K562 (cell line): ENCODE results near the gene VRK1. TPM values are rescaled to one million over a fixed set of nuclear protein-coding genes. Genes with fewer than 3 reads are reported as not detected.

Experiments used
- ATAC-seq: fragments of 200-7000 bp; cut with Tn5 transposase; 3 replicates; pipeline ENCODE4 v1.9.1; 2020; ENCODE audit warnings: moderate library complexity
- BruUV-seq: library from RNA; stranded (reverse); fragments of 400-500 nt; replicated peaks from 2 replicates; lab custom pipeline; 2021; lab: Mats Ljungman, UMichigan
- CTCF ChIA-PET: fragments of 300-600 bp; formaldehyde crosslinking; extraction: SDS; loops from one replicate; lab custom pipeline; 2021; ENCODE audit warnings: low intra/inter-chr PET ratio; lab: Yijun Ruan, JAX
- POLR2A ChIA-PET: fragments of 300-600, 350-650 bp; sonication (Branson Sonifier 250); formaldehyde crosslinking; extraction: SDS; loops from one replicate; lab custom pipeline; 2021; ENCODE audit warnings: antibody characterized with exemption, inconsistent platforms; lab: Yijun Ruan, JAX
- DNase-seq, 4 experiments: peaks; one replicate each; pipeline versions ENCODE4 v3.0.0 to v3.0.0-alpha.2; 2011 to 2018; ENCODE audit warnings: low spot score in 3 of 4, mixed read lengths in 3 of 4; ENCODE audit errors: extremely low read depth in 1 of 4
- FAIRE-seq: peaks from 2 replicates; lab custom pipeline; 2011; peaks lifted over from hg19 to GRCh38; lab: Jason Lieb, UNC
- H2AFZ ChIP-seq: 2 replicates; pipeline ENCODE4 v1.6.0; 2011; ENCODE audit warnings: low read depth, low read length, control low read depth, inconsistent platforms
- H3K27ac ChIP-seq: fragments of 200-600 bp; 3 replicates; pipeline ENCODE4 v1.8.0; 2011; ENCODE audit warnings: low read depth, mild to moderate bottlenecking, control low read depth, inconsistent platforms, low read length, moderate library complexity, mixed read lengths; ENCODE audit errors: extremely low read depth
- H3K27me3 ChIP-seq, 2 experiments: fragments of 300-600 bp in 1 of 2; 2 replicates in 1 of 2; 3 replicates in 1 of 2; pipeline versions ENCODE4 v1.6.0 to v1.8.0; 2011; ENCODE audit warnings: inconsistent platforms in 2 of 2, low read length in 2 of 2, mild to moderate bottlenecking in 1 of 2, mixed read lengths in 1 of 2, moderate library complexity in 1 of 2; ENCODE audit not compliant: control insufficient read depth in 2 of 2, insufficient read depth in 2 of 2
- H3K36me3 ChIP-seq: fragments of 300-600 bp; 3 replicates; pipeline ENCODE4 v1.8.0; 2011; ENCODE audit warnings: mild to moderate bottlenecking, low read length, inconsistent platforms; ENCODE audit not compliant: control insufficient read depth, insufficient read depth
- H3K4me1 ChIP-seq, 2 experiments: fragments of 200-600 bp in 1 of 2; replicated peaks in 1 of 2; 2 replicates in 1 of 2; 3 replicates in 1 of 2; pipeline versions ENCODE4 v1.5.1 to v1.8.0; 2011; ENCODE audit warnings: inconsistent platforms in 2 of 2, low read length in 2 of 2, mild to moderate bottlenecking in 1 of 2, mixed read lengths in 1 of 2, moderate library complexity in 1 of 2; ENCODE audit not compliant: control insufficient read depth in 2 of 2, insufficient read depth in 2 of 2
- H3K4me2 ChIP-seq: 2 replicates; pipeline ENCODE4 v1.6.1; 2011; ENCODE audit warnings: low read length, control low read depth, inconsistent platforms, mixed read lengths; ENCODE audit not compliant: insufficient read depth
- H3K4me3 ChIP-seq: fragments of 200-600 bp; sonication (generic), shearing (Covaris generic); 2 replicates; pipeline ENCODE4 v1.5.1; 2016; ENCODE audit warnings: control low read depth, inconsistent platforms
- H3K79me2 ChIP-seq: fragments of 200-600 bp; 3 replicates; pipeline ENCODE4 v1.8.0; 2011; ENCODE audit warnings: low read length, inconsistent platforms; ENCODE audit not compliant: control insufficient read depth, insufficient read depth
- H3K9ac ChIP-seq, 2 experiments: 2 replicates each; pipeline versions ENCODE4 v1.6.0 to v1.6.1; 2011; ENCODE audit warnings: low read depth in 2 of 2, low read length in 2 of 2, control low read depth in 1 of 2, inconsistent platforms in 1 of 2, mild to moderate bottlenecking in 1 of 2, mixed read lengths in 1 of 2; ENCODE audit not compliant: insufficient read depth in 1 of 2
- H3K9me1 ChIP-seq: one replicate; pipeline ENCODE4 v1.6.0; 2011; ENCODE audit warnings: inconsistent platforms, mild to moderate bottlenecking, low read length, moderate library complexity; ENCODE audit not compliant: control insufficient read depth, insufficient read depth
- H3K9me3 ChIP-seq: replicated peaks from 2 replicates; pipeline ENCODE4 v1.5.1; 2011; ENCODE audit warnings: low read depth, low read length, inconsistent platforms; ENCODE audit not compliant: control insufficient read depth, insufficient read depth
- H4K20me1 ChIP-seq: replicated peaks from 2 replicates; pipeline ENCODE4 v1.6.1; 2011; ENCODE audit warnings: low read length, inconsistent platforms, mixed read lengths; ENCODE audit not compliant: control insufficient read depth, insufficient read depth
- NR2C2 ChIP-seq, 2 experiments: fragments of 200-800 bp in 1 of 2; sonication (Bioruptor generic) in 1 of 2; sonication (generic) in 1 of 2; formaldehyde crosslinking in 1 of 2; IDR thresholded peaks; 2 replicates each; pipeline versions ENCODE4 v1.6.1 to v1.8.0; 2016 to 2022; ENCODE audit warnings: mild to moderate bottlenecking in 1 of 2, missing compliant biosample characterization in 1 of 2, missing genetic modification characterization in 1 of 2, missing genetic modification reagents in 1 of 2
- ZNF146 ChIP-seq: IDR thresholded peaks from one replicate; pipeline ENCODE4 v1.6.1; 2018; ENCODE audit warnings: missing compliant biosample characterization; ENCODE audit not compliant: unreplicated experiment
- in situ Hi-C: fragments of 300-500 bp; cut with MboI; formaldehyde crosslinking; loops from 4 replicates; pipeline ENCODE4 v1.15.0; 2018; ENCODE audit warnings: inconsistent platforms, mixed read lengths
- intact Hi-C: fragments of 100-400 bp; cut with micrococcal nuclease; formaldehyde crosslinking; loops from 2 replicates; pipeline ENCODE4 v1.14.2; 2022
- polyA plus RNA-seq, 8 experiments: library from polyadenylated mRNA; depleted of rRNA in 4 of 8; stranded (reverse) in 5 of 8; unstranded in 3 of 8; fragments of >200 nt; fragmentation: Nextera tagmentation in 2 of 8; fragmentation: Illumina TruSeq in 1 of 8; extraction: Ambion mirVana in 2 of 8; extraction: Trizol in 1 of 8; gene quantifications; 2 replicates each; pipeline versions ENCODE4 v1.2.1 to v1.2.3, GENCODE V29; 2011 to 2014; ENCODE audit warnings: inconsistent platforms in 1 of 8, missing spikeins in 1 of 8
- total RNA-seq, 7 experiments: library from RNA; depleted of rRNA in 6 of 7; stranded (reverse); fragments of >200 nt in 6 of 7; fragmentation: Illumina TruSeq in 2 of 7; extraction: Trizol in 2 of 7; gene quantifications; 2 replicates each; pipeline versions ENCODE4 v1.2.1 to v1.2.3, GENCODE V29; 2011 to 2021; ENCODE audit warnings: low replicate concordance in 1 of 7
- TF ChIP-seq, protein P1 (sequence below): sonication (generic); formaldehyde crosslinking; IDR thresholded peaks from 2 replicates; pipeline ENCODE4 v1.8.0; 2022; ENCODE audit warnings: mild to moderate bottlenecking, low read depth, missing genetic modification reagents

The VRK1 gene
- total and polyA plus RNA-seq, 9 of the 15 experiments (the other 6 are each of a cell fraction or from before 2014, with no cell fraction given), result 83.6 to 177 (median 116) TPM

DNA sequence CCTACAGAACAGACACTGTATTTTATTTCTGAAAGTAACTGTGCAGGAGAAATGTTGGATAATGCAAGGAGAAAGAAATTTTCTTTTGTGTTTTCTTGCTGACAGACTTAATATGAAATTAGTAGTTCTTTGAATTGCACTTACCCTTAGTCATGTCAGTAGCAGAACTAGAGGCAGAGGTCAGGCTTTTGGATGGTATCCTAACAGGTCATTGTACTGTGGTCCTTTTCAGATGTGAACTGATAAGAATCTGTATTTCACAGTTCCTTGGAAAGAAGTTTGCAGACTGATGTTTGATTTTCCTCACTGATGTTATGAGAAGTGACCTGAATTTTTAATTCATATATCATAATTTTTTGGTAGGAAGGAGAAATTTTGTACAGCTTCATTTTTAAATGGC is 46.0 kb downstream of the VRK1 start:
- Histone ChIP-seq H3K9me3 (no peaks in the 10 kb centered on the region), H3K79me2 (peaks cover 59% of the 10 kb centered on the region), H2AFZ (no peak overlapping the region), H3K27me3 (no peaks in the 10 kb centered on the region), H3K36me3 (peaks cover 83% of the 10 kb centered on the region), H3K9ac (no peak overlapping the region), H4K20me1 (no peaks in the 10 kb centered on the region), H3K9me1 (no peaks in the 10 kb centered on the region)
- DNase-seq (no peak), ATAC-seq (no peak)
- intact Hi-C loops, result loop anchor here (10.0 kb wide), 1 partner anchor 278 kb away; no protein-coding TSS in a partner anchor
- no TSS peak for BruUV-seq
- TF ChIP-seq NR2C2 (CRISPR knock-in tag; IDR thresholded peaks at IDR 0.05) (no peak), NR2C2 (tag; IDR thresholded peaks at IDR 0.05) (0 out of 2 replicates have a peak, but pooled peaks have one; percentile 18), ZNF146 (no peak)
- TF ChIP-seq, protein P1, sequence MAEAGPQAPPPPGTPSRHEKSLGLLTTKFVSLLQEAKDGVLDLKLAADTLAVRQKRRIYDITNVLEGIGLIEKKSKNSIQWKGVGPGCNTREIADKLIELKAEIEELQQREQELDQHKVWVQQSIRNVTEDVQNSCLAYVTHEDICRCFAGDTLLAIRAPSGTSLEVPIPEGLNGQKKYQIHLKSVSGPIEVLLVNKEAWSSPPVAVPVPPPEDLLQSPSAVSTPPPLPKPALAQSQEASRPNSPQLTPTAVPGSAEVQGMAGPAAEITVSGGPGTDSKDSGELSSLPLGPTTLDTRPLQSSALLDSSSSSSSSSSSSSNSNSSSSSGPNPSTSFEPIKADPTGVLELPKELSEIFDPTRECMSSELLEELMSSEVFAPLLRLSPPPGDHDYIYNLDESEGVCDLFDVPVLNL (CRISPR knock-in tag), result no peak
- TF ChIP-seq, all 486 proteins: peak for 1
- ChIA-PET CTCF (no interaction called here), POLR2A (interaction anchor here (0.6 kb wide), 1 partner anchor 72 kb away, joined by 3 read pairs; no protein-coding TSS in a partner anchor)
- Histone ChIP-seq H3K4me3 (no peak overlapping the region), H3K4me2 (no peak overlapping the region), H3K4me1 (no peaks in the 10 kb centered on the region), H3K27ac (no peak overlapping the region)
- in situ Hi-C loops, result no loop called here
- FAIRE-seq, result no peak
